Nephron progenitor cell (in vitro differentiated cells): ENCODE results near the gene ALMS1.
"Not testable (repeated sequence)": the region's sequence is repeated elsewhere in the genome, so short reads cannot be mapped to it uniquely, and the experiment has no call there.

Source experiments
- DNase-seq: peaks from one replicate; pipeline ENCODE4 v3.0.0; 2021
- H3K27ac Mint-ChIP-seq: 2 replicates; pipeline ENCODE4 v1.8.0; 2021; ENCODE audit warnings: mild to moderate bottlenecking, moderate library complexity, mixed read lengths
- H3K27me3 Mint-ChIP-seq: 2 replicates; pipeline ENCODE4 v1.8.0; 2021; ENCODE audit warnings: mild to moderate bottlenecking, low read depth, mixed read lengths; ENCODE audit not compliant: poor library complexity
- H3K36me3 Mint-ChIP-seq: 2 replicates; pipeline ENCODE4 v1.8.0; 2021; ENCODE audit warnings: low read depth, mixed read lengths
- H3K4me1 Mint-ChIP-seq: 2 replicates; pipeline ENCODE4 v1.8.0; 2021; ENCODE audit warnings: mixed read lengths
- H3K4me3 Mint-ChIP-seq: 2 replicates; pipeline ENCODE4 v1.8.0; 2021; ENCODE audit warnings: mild to moderate bottlenecking, moderate library complexity, mixed read lengths
- H3K9me3 Mint-ChIP-seq: 2 replicates; pipeline ENCODE4 v1.8.0; 2021; ENCODE audit warnings: mild to moderate bottlenecking, moderate library complexity, mixed read lengths
- TF ChIP-seq, protein P1 (sequence below): fragments of 200-600 bp; sonication (generic); IDR thresholded peaks from 2 replicates; pipeline ENCODE4 v1.5.0; 2021; ENCODE audit warnings: antibody characterized with exemption

ALMS1 gene

DNA sequence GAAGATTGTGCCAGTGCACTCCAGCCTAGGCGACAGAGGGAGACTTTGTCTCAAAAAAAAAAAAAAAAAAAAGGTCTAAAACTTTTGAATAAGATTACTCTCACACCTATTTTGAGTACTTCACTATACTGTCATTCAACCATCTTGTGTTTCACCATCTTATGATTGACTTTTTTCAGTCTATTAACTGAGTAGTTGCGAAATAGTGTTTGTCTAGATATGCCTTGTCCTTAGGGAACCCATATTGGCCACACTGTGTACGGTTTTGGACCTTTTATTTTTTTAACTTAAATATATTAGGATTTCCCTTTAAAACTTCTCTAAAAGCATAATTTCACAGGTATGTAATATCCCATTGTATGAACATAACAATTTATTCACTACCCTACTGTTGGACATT lies 72.3 kb downstream of the ALMS1 start:
- no peak for DNase-seq
- TF ChIP-seq, protein P1, sequence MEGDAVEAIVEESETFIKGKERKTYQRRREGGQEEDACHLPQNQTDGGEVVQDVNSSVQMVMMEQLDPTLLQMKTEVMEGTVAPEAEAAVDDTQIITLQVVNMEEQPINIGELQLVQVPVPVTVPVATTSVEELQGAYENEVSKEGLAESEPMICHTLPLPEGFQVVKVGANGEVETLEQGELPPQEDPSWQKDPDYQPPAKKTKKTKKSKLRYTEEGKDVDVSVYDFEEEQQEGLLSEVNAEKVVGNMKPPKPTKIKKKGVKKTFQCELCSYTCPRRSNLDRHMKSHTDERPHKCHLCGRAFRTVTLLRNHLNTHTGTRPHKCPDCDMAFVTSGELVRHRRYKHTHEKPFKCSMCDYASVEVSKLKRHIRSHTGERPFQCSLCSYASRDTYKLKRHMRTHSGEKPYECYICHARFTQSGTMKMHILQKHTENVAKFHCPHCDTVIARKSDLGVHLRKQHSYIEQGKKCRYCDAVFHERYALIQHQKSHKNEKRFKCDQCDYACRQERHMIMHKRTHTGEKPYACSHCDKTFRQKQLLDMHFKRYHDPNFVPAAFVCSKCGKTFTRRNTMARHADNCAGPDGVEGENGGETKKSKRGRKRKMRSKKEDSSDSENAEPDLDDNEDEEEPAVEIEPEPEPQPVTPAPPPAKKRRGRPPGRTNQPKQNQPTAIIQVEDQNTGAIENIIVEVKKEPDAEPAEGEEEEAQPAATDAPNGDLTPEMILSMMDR = no peak
- Mint-ChIP-seq H3K9me3 (peaks cover 46% of the 10 kb centered on the region), H3K4me1 (no peaks in the 10 kb centered on the region), H3K36me3 (peaks cover 89% of the 10 kb centered on the region), H3K27me3 (no peaks in the 10 kb centered on the region), H3K27ac (no peak overlapping the region), H3K4me3 (no peak overlapping the region)

DNA sequence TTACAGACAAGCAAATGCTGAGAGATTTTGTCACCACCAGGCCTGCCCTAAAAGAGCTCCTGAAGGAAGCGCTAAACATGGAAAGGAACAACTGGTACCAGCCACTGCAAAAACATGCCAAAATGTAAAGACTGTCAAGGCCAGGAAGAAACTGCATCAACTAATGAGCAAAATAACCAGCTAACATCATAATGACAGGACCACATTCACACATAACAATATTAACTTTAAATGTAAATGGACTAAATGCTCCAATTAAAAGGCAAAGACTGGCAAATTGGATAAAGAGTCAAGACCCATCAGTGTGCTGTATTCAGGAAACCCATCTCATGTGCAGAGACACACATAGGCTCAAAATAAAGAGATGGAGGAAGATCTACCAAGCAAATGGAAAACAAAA lies 76.8 kb downstream of the ALMS1 start:
- H3K4me3 Mint-ChIP-seq, H3K27me3 Mint-ChIP-seq, H3K27ac Mint-ChIP-seq, DNase-seq, H3K4me1 Mint-ChIP-seq: not testable (repeated sequence)
- Mint-ChIP-seq H3K36me3 (peaks cover 53% of the 10 kb centered on the region), H3K9me3 (peaks cover 68% of the 10 kb centered on the region)

DNA sequence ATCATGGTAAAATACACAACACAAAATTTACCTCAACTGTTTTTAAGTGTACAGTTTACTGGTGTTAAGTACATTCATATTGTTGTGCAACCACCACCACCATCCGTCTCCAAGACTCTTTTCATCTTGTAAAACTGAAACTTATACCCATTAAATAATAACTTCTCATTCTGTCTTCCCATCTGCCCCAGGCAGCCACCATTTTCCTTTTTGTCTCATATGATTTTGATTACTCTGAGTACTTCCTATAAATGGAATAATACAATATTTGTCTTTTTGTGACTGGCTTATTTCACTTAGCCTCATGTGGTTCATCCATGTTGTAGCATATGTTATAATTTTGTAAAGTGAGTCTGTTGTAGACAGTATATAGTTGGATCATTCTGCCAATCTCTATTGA lies 82.7 kb downstream of the ALMS1 start:
- DNase-seq = no peak
- Mint-ChIP-seq H3K27ac (no peak overlapping the region), H3K4me1 (no peaks in the 10 kb centered on the region), H3K36me3 (peaks cover under 1% of the 10 kb centered on the region), H3K27me3 (no peaks in the 10 kb centered on the region), H3K9me3 (peaks cover 19% of the 10 kb centered on the region), H3K4me3 (no peak overlapping the region)
- TF ChIP-seq, protein P1 = no peak

DNA sequence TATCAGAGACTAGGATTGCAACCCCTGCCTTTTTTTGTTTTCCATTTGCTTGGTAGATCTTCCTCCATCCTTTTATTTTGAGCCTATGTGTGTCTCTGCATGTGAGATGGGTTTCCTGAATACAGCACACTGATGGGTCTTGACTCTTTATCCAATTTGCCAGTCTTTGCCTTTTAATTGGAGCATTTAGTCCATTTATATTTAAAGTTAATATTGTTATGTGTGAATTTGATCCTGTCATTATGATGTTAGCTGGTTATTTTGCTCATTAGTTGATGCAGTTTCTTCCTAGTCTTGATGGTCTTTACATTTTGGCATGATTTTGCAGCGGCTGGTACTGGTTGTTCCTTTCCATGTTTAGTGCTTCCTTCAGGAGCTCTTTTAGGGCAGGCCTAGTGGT lies 98.2 kb downstream of the ALMS1 start:
- H3K27ac Mint-ChIP-seq, H3K4me3 Mint-ChIP-seq, H3K27me3 Mint-ChIP-seq, DNase-seq: not testable (repeated sequence)
- peaks cover 32% of the 10 kb centered on the region for H3K9me3 Mint-ChIP-seq
- H3K4me1 Mint-ChIP-seq = peaks cover 23% of the 10 kb centered on the region
- peaks cover 45% of the 10 kb centered on the region for H3K36me3 Mint-ChIP-seq

DNA sequence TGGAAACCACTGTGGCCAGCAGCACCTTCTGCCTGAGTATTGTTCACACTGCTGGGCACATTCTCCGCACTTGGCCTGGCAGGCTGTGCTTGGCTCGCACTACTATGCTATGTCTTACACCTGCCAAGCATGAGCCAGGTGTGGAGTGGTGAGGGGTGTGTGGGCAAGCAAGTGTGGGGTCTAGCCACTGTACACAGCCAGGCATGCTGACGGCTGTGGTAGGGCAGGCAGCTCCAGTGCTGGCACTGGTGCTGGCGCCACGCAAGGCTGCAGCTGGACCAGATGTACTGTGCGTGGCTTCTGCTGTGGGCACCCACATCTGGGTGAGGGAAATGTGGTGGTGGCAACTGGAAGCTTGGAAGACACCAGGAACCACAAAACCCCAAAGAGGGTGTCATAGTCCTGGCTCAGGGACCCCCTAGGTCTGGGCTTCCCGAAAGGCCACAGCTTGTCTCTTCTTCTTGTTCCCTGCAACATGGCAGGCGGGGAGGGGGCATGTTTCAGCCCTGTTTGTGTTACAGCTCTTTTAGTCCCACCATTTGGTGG lies 101.5 kb downstream of the ALMS1 start:
- H3K4me1 Mint-ChIP-seq = peaks cover 23% of the 10 kb centered on the region
- H3K4me3 Mint-ChIP-seq = no peak overlapping the region
- no peak overlapping the region for H3K27ac Mint-ChIP-seq
- no peaks in the 10 kb centered on the region for H3K27me3 Mint-ChIP-seq
- peaks cover 13% of the 10 kb centered on the region for H3K9me3 Mint-ChIP-seq
- peaks cover 58% of the 10 kb centered on the region for H3K36me3 Mint-ChIP-seq
- TF ChIP-seq, protein P1 = no peak
- no peak for DNase-seq

DNA sequence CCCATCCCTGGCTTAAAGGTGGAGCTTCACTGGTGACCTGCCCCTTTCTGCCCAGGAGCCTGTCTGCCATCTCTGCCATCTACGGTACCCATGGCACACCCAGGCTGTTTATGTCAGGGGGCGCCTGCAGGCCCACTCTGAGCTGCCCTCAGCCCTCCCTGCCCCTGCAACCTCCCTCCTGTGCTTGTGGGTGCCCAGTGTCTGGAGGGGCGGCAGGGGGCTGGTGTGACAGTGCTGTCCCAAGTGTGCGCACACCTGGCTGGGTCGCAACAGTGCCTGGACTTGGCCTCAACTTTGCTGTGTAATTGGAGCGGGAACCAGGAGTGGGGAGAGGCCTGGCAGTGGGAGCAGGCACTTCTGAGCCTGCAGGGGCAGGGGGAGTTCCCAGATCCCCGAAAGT lies 102.4 kb downstream of the ALMS1 start:
- DNase-seq = no peak
- peaks cover 10% of the 10 kb centered on the region for H3K9me3 Mint-ChIP-seq
- no peak overlapping the region for H3K27ac Mint-ChIP-seq
- H3K4me3 Mint-ChIP-seq = no peak overlapping the region
- H3K27me3 Mint-ChIP-seq = no peaks in the 10 kb centered on the region
- TF ChIP-seq, protein P1 = no peak
- H3K36me3 Mint-ChIP-seq = peaks cover 61% of the 10 kb centered on the region
- peaks cover 23% of the 10 kb centered on the region for H3K4me1 Mint-ChIP-seq

DNA sequence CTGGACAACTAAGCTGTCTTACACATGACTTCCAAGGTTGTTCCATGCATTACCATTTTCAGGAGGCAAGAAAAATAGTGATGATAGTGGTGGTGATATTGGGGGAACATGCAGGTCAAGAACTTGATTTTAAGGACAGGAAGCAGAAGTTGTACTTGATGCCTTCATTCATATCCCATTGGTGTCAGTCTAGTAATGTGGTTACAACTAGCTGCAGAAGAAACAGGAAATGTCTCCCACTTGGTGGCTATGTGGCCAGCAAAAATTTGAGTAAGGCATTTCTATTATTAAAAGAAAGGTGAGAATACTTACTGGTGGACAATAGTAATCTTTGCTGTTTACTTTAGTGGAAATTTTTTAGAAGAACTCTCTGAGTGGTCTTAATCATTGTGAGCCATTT lies 103.4 kb downstream of the ALMS1 start:
- Mint-ChIP-seq H3K36me3 (peaks cover 61% of the 10 kb centered on the region), H3K27ac (no peak overlapping the region)
- DNase-seq = no peak

More for the DNA sequence above, 103.4 kb downstream of the ALMS1 start:
- Mint-ChIP-seq H3K9me3 (peaks cover 7% of the 10 kb centered on the region), H3K4me3 (no peak overlapping the region), H3K27me3 (no peaks in the 10 kb centered on the region), H3K4me1 (peaks cover 23% of the 10 kb centered on the region)
- TF ChIP-seq, protein P1 = no peak
